Large intestine (tissue), 3 donors: ENCODE results near the gene CMTM6. TPM values are rescaled to one million over a fixed set of nuclear protein-coding genes. Genes with fewer than 3 reads are reported as not detected.

Experiments used
- DNase-seq, 2 donors: peaks; one replicate each; pipeline versions ENCODE4 v3.0.0 to v3.0.0-alpha.2; 2013
- H3K27ac ChIP-seq: one replicate; pipeline ENCODE4 v1.5.1; 2013; ENCODE audit warnings: low read length
- H3K27me3 ChIP-seq: 2 replicates; pipeline ENCODE4 v1.6.1; 2013; ENCODE audit warnings: low read length; ENCODE audit not compliant: control insufficient read depth, insufficient read depth
- H3K36me3 ChIP-seq: 2 replicates; pipeline ENCODE4 v1.6.1; 2013; ENCODE audit warnings: low read length; ENCODE audit not compliant: control insufficient read depth, insufficient read depth
- H3K4me1 ChIP-seq: one replicate; pipeline ENCODE4 v1.6.1; 2013; ENCODE audit warnings: low read length; ENCODE audit not compliant: control insufficient read depth, insufficient read depth
- H3K4me3 ChIP-seq: one replicate; pipeline ENCODE4 v1.5.1; 2013; ENCODE audit warnings: low read length
- H3K9me3 ChIP-seq: one replicate; pipeline ENCODE4 v1.6.1; 2013; ENCODE audit warnings: mild to moderate bottlenecking, low read depth, low read length, moderate library complexity; ENCODE audit not compliant: control insufficient read depth
- WGBS: methylation state at CpG from one replicate; pipeline ENCODE4 v1.1.5; 2013; ENCODE audit warnings: low lambda C conversion rate; ENCODE audit not compliant: insufficient coverage; 5-methylcytosine and 5-hydroxymethylcytosine counted together
- polyA plus RNA-seq: library from polyadenylated mRNA; unstranded; fragments of 120-200 nt; gene quantifications from one replicate; pipeline ENCODE4 v1.2.1, GENCODE V29; 2013

Gene CMTM6
- polyA plus RNA-seq, 1 donor: 49.7 TPM

DNA sequence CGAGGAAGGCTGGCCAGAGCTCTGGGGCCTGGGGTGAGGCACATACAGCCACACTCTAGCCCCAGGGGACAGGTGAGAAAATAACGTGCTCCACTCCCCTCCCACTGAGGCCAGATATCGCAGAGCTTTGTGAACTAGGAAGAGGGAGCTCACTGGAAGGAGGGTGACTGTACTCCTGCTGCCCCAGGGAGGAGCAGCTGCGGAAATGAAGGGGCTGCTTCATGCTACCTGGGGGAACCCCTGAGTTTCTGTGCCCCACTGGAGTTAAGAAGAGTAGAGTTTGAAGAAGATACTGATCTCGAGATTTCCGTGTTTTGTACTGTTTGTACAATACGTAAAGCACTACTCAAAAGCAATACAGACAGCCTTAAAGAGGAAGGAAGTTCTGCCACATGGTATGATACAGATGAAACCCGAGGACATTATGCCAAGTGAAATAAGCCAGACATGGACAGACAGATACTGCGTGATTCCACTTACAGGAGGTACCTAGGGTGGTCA is 44.6 kb downstream of the CMTM6 start:
- peaks cover 6% of the 10 kb centered on the region for H3K4me1 ChIP-seq
- DNase-seq: no peak
- H3K9me3 ChIP-seq: no peaks in the 10 kb centered on the region
- no peaks in the 10 kb centered on the region for H3K27me3 ChIP-seq
- no peak overlapping the region for H3K4me3 ChIP-seq
- WGBS: 50% methylated on average over 1 of the region's 9 CpGs
- H3K27ac ChIP-seq: no peak overlapping the region
- no peaks in the 10 kb centered on the region for H3K36me3 ChIP-seq

DNA sequence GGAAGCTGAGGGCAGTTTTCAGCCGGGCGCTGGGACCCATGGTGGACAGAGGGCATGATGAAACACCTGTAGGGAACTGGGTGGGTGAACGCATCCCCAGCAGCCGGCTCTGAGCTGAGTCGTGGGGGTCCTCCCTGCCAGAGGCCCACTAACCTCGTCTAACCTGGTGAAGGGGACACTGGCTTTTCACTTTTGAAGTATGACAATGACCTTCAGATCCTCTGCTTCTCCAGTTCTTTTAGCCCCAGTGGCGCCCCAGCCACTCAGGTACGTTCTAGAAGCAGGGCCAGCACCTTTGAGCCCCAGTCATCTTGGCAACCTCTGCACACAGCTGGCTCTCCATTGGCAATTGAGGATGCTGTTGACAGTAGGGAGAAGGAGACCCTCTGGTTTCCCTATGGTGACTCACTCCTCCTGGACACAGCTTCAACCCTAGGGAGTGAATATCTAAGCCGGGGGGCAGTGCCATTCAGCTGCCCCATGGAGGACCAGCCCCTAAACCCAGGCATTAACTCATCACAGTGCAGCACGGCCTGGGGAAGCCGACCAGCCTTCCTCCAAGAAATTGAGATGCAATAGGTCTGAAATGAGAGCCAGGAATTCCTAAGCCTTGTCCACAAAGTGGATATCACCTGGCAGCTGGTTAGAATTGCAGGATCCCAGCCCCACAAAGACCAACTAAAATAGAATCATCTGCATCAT is 46.1 kb downstream of the CMTM6 start:
- Histone ChIP-seq H3K27me3 (no peaks in the 10 kb centered on the region), H3K9me3 (no peaks in the 10 kb centered on the region), H3K36me3 (peaks cover 8% of the 10 kb centered on the region), H3K4me1 (peaks cover 6% of the 10 kb centered on the region), H3K27ac (no peak overlapping the region), H3K4me3 (no peak overlapping the region)
- WGBS: no CpG with 5 or more reads among the region's 11 CpGs
- DNase-seq: no peak

DNA sequence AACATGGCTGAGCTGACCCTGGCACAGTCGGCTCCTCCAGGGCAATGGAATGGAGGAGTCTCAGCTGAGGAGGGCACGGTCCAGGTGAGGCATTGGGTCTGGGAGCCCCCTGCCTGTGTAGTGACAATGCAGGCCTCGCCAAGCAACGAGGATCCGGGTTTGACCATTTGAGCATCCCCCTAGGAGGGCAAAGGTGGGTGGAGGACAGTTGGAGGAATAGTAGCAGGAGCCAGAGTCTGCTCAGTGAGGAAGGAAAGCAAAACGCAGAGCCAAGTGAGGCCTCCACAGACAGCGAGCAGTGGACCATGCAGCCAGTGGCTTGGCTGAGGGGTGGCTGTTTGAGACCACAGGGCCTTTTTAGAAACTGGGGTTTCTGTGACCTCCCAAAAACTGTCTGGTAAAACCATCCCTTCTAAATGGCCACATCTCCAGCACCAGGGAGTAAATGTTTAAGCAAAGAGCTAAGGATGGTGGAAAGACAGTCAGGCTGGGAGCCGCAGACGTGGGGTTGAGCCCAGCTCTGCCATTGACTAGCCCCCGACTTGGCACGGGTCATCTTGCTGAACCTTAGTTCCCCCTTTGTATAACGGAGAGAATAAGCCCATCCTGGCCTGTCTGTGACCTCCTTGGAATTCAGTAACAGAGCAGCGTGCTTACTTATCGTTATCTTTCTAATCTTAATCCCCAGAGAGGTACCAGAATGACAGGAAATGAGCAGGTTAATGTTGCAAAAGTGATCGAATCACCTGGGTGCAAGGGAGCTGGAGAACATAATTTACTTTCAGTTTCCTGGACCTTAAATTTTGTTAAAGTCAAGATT is 46.8 kb downstream of the CMTM6 start:
- WGBS: no CpG with 5 or more reads among the region's 15 CpGs

GRCh38 chr3:32454731-32455608 is 47.7 kb downstream of the CMTM6 start:
- Histone ChIP-seq H3K36me3 (peaks cover 9% of the 10 kb centered on the region), H3K9me3 (no peaks in the 10 kb centered on the region), H3K4me1 (peaks cover 6% of the 10 kb centered on the region), H3K27me3 (no peaks in the 10 kb centered on the region), H3K4me3 (no peak overlapping the region), H3K27ac (no peak overlapping the region)
- DNase-seq: no peak
- no CpG with 5 or more reads among the region's 15 CpGs for WGBS

More for the DNA sequence above, 46.8 kb downstream of the CMTM6 start:
- H3K9me3 ChIP-seq: no peaks in the 10 kb centered on the region
- peaks cover 9% of the 10 kb centered on the region for H3K36me3 ChIP-seq
- no peak for DNase-seq
- H3K4me3 ChIP-seq: no peak overlapping the region
- H3K4me1 ChIP-seq: peaks cover 6% of the 10 kb centered on the region
- no peaks in the 10 kb centered on the region for H3K27me3 ChIP-seq
- H3K27ac ChIP-seq: no peak overlapping the region

GRCh38 chr3:32454111-32454510 is 48.5 kb downstream of the CMTM6 start:
- peaks cover 11% of the 10 kb centered on the region for H3K36me3 ChIP-seq
- no CpG with 5 or more reads among the region's 6 CpGs for whole genome bisulfite sequencing
- no peak overlapping the region for H3K4me3 ChIP-seq
- DNase-seq: no peak
- H3K4me1 ChIP-seq: peaks cover 6% of the 10 kb centered on the region
- no peaks in the 10 kb centered on the region for H3K9me3 ChIP-seq
- H3K27me3 ChIP-seq: no peaks in the 10 kb centered on the region
- no peak overlapping the region for H3K27ac ChIP-seq

- Histone ChIP-seq H3K36me3 (peaks cover 11% of the 10 kb centered on the region), H3K4me3 (no peak overlapping the region), H3K27me3 (no peaks in the 10 kb centered on the region), H3K9me3 (no peaks in the 10 kb centered on the region), H3K4me1 (peaks cover 6% of the 10 kb centered on the region), H3K27ac (no peak overlapping the region)
- DNase-seq: no peak
- WGBS: no CpG with 5 or more reads among the region's 5 CpGs
These were observed 49.3 kb downstream of the CMTM6 start for GRCh38 chr3:32453346-32453745.

GRCh38 chr3:32452009-32452408 is 50.6 kb downstream of the CMTM6 start:
- Histone ChIP-seq H3K27ac (no peak overlapping the region), H3K36me3 (peaks cover 11% of the 10 kb centered on the region), H3K4me1 (peaks cover 6% of the 10 kb centered on the region), H3K27me3 (no peaks in the 10 kb centered on the region), H3K4me3 (no peak overlapping the region), H3K9me3 (no peaks in the 10 kb centered on the region)
- DNase-seq: no peak
- WGBS: no CpG with 5 or more reads among the region's 4 CpGs

GRCh38 chr3:32450992-32451659 is 51.5 kb downstream of the CMTM6 start:
- Histone ChIP-seq H3K4me3 (no peak overlapping the region), H3K9me3 (no peaks in the 10 kb centered on the region), H3K27ac (no peak overlapping the region), H3K36me3 (peaks cover 11% of the 10 kb centered on the region), H3K4me1 (peaks cover 6% of the 10 kb centered on the region), H3K27me3 (no peaks in the 10 kb centered on the region)
- WGBS: no CpG with 5 or more reads among the region's 12 CpGs
- no peak for DNase-seq

DNA sequence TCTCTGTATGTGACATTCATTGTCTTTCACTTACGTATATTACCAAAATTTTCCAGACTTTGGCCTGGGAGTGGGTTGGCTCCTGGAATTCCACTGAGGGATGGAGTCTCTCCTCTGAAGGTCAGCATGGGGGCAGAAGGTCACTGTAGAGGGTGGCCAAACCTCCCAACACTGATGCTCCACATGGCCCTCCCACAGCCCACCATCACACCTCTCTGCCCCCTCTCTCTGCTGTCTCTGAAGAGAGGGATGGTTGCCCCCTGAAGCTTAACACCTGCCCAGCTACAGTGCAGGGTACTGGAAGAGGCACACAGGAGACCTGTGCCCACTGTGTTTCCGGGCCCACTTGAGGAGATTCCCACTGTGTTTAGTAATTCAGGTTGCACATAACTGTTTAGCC is 52.2 kb downstream of the CMTM6 start:
- peaks cover 2% of the 10 kb centered on the region for H3K9me3 ChIP-seq
- DNase-seq: no peak

More for the DNA sequence above, 52.2 kb downstream of the CMTM6 start:
- H3K27me3 ChIP-seq: no peaks in the 10 kb centered on the region
- no CpG with 5 or more reads among the region's 2 CpGs for WGBS
- H3K4me3 ChIP-seq: no peak overlapping the region
- peaks cover 11% of the 10 kb centered on the region for H3K36me3 ChIP-seq
- no peak overlapping the region for H3K27ac ChIP-seq
- H3K4me1 ChIP-seq: peaks cover 2% of the 10 kb centered on the region
